Mesothelial cell of epicardium (in vitro differentiated cells): ENCODE results near the gene CHRM1. TPM values are rescaled to one million over a fixed set of nuclear protein-coding genes. Genes with fewer than 3 reads are reported as not detected.

Source experiments
- DNase-seq, 2 experiments: peaks; one replicate each; pipeline ENCODE4 v3.0.0; 2021; ENCODE audit warnings: low spot score in 2 of 2; ENCODE audit not compliant: unreplicated experiment in 2 of 2
- H3K27ac Mint-ChIP-seq: 2 replicates; pipeline ENCODE4 v1.8.0; 2021; ENCODE audit warnings: mixed read lengths
- H3K27me3 Mint-ChIP-seq: 2 replicates; pipeline ENCODE4 v1.8.0; 2021; ENCODE audit warnings: low read depth, mixed read lengths
- H3K36me3 Mint-ChIP-seq: 2 replicates; pipeline ENCODE4 v1.8.0; 2021; ENCODE audit warnings: mixed read lengths
- H3K4me1 Mint-ChIP-seq: 2 replicates; pipeline ENCODE4 v1.8.0; 2021; ENCODE audit warnings: mixed read lengths
- H3K4me3 Mint-ChIP-seq: 2 replicates; pipeline ENCODE4 v1.8.0; 2021; ENCODE audit warnings: mild to moderate bottlenecking, moderate library complexity, mixed read lengths
- H3K9me3 Mint-ChIP-seq: 2 replicates; pipeline ENCODE4 v1.8.0; 2021; ENCODE audit warnings: mixed read lengths
- total RNA-seq: library from RNA; stranded (reverse); gene quantifications from 3 replicates; pipeline ENCODE4 v1.2.1, GENCODE V29; 2021
- TF ChIP-seq, protein P1 (sequence below): fragments of 200-600 bp; sonication (generic); IDR thresholded peaks from one replicate; pipeline ENCODE4 v1.5.0; 2021; ENCODE audit warnings: antibody characterized with exemption; ENCODE audit not compliant: unreplicated experiment

Gene CHRM1
- total RNA-seq, 1 donor from 2014 or later = 0.09 TPM

DNA sequence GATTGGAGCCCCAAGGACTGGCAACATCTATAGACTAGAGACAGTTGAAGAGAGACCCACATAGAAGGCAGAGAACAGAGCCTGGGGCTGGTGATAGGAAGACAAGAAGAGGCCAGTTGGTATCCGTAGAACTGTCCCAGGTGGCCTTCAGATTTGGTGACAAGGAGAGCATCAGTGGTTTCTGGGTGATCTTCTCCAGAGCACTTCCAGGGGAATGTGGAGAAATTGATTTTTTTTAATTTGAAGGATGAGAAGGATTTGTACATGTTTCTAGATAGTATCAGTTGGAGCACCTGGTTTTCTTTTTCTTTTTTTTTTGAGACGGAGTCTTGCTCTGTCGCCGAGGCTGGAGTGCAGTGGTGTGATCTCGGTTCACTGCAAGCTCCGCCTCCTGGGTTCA, 25.7 kb downstream of the CHRM1 start:
- Mint-ChIP-seq H3K4me3 (no peak overlapping the region), H3K9me3 (no peaks in the 10 kb centered on the region), H3K4me1 (peaks cover 6% of the 10 kb centered on the region), H3K36me3 (no peaks in the 10 kb centered on the region), H3K27me3 (no peaks in the 10 kb centered on the region), H3K27ac (no peak overlapping the region)
- TF ChIP-seq, protein P1, sequence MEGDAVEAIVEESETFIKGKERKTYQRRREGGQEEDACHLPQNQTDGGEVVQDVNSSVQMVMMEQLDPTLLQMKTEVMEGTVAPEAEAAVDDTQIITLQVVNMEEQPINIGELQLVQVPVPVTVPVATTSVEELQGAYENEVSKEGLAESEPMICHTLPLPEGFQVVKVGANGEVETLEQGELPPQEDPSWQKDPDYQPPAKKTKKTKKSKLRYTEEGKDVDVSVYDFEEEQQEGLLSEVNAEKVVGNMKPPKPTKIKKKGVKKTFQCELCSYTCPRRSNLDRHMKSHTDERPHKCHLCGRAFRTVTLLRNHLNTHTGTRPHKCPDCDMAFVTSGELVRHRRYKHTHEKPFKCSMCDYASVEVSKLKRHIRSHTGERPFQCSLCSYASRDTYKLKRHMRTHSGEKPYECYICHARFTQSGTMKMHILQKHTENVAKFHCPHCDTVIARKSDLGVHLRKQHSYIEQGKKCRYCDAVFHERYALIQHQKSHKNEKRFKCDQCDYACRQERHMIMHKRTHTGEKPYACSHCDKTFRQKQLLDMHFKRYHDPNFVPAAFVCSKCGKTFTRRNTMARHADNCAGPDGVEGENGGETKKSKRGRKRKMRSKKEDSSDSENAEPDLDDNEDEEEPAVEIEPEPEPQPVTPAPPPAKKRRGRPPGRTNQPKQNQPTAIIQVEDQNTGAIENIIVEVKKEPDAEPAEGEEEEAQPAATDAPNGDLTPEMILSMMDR = no peak
- DNase-seq = no peak

- no peak for DNase-seq
- Mint-ChIP-seq H3K4me3 (no peak overlapping the region), H3K36me3 (peaks cover 17% of the 10 kb centered on the region), H3K27ac (no peak overlapping the region), H3K27me3 (no peaks in the 10 kb centered on the region), H3K4me1 (peaks cover 19% of the 10 kb centered on the region), H3K9me3 (no peaks in the 10 kb centered on the region)
- TF ChIP-seq, protein P1 = no peak
These were observed 28.9 kb downstream of the CHRM1 start for GRCh38 chr11:62892077-62892922.

DNA sequence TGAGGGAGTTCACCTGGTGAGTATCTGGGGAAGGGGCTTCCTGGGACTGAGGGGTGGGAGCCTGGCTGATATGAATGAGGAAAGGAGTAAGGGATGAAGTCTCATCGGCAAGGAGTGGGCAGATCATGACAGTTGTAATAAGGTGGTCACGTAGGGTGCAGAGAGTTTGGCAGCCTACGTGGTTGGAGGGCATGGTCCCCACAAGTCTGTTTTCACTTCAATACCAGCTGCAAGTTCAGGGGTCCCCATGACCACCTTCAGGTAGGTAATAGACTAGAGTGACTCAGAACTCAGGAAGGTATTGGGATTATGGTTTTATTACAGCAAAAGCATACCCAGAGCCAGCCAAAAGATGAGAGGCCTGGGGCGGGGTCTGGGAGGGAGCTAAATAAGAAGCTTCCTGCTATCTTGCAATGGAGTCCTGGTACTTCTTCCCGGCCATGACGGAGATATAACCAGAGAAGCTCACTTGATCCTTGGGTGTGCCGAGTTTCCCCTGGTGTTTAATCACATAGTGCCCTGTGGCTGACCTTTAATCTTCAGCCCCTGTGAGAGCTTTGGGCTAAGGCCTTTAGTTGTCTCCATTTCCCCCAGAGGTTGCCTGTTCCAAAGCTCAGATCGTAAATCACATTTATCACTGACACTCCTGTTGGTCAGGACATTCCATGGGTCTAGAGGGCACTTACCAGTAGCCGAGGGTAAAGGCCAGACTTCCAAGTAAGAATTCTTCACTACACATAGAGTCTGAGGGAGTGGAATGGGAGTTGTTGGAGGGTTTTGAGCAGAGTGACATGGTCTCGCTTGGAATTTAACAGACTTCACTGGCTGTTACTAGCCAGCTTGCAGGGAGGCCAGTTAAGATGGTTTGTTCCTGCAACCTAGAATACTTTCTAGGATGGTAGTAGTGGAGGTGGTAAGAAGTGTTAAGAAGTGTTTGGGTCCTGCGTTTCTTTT, 31.4 kb downstream of the CHRM1 start:
- no peak for DNase-seq
- H3K9me3 Mint-ChIP-seq = no peaks in the 10 kb centered on the region
- H3K4me3 Mint-ChIP-seq = no peak overlapping the region
- TF ChIP-seq, protein P1 = no peak
- peaks cover 29% of the 10 kb centered on the region for H3K36me3 Mint-ChIP-seq
- peaks cover 32% of the 10 kb centered on the region for H3K4me1 Mint-ChIP-seq
- H3K27ac Mint-ChIP-seq = peak overlapping the region; percentile 76
- H3K27me3 Mint-ChIP-seq = no peaks in the 10 kb centered on the region

DNA sequence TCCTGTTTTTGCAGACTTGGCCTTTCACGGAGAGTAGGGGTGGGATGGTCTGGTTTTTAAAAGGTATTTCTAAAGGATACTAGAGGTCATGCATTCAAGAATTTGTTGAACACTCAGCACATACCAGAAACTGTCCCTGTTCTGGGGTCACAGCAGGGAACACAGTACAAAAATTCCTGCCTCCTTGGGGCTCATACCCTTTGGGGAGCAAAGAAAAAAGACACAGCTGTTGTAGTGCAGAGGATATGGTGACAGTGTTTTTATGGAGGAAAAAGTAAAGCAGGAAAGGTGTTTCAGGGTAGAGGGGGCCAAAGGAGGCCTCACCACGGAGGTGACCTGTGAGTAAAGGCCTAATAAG, 32.1 kb downstream of the CHRM1 start:
- H3K9me3 Mint-ChIP-seq = no peaks in the 10 kb centered on the region
- DNase-seq = no peak
- H3K4me3 Mint-ChIP-seq = no peak overlapping the region
- H3K4me1 Mint-ChIP-seq = peaks cover 37% of the 10 kb centered on the region
- peak overlapping the region; percentile 76 for H3K27ac Mint-ChIP-seq
- H3K36me3 Mint-ChIP-seq = peaks cover 32% of the 10 kb centered on the region
- TF ChIP-seq, protein P1 = no peak
- no peaks in the 10 kb centered on the region for H3K27me3 Mint-ChIP-seq

GRCh38 chr11:62888406-62888805, 32.8 kb downstream of the CHRM1 start:
- no peak for DNase-seq
- peaks cover 37% of the 10 kb centered on the region for H3K36me3 Mint-ChIP-seq
- no peaks in the 10 kb centered on the region for H3K27me3 Mint-ChIP-seq
- no peak overlapping the region for H3K4me3 Mint-ChIP-seq
- no peaks in the 10 kb centered on the region for H3K9me3 Mint-ChIP-seq
- TF ChIP-seq, protein P1 = no peak
- H3K27ac Mint-ChIP-seq = peak overlapping the region; percentile 76
- peaks cover 44% of the 10 kb centered on the region for H3K4me1 Mint-ChIP-seq
